GM21786 (cell line): ENCODE measurements around the gene TFEC.
"Not testable (repeated sequence)": the region's sequence is repeated elsewhere in the genome, so short reads cannot be mapped to it uniquely, and the experiment has no call there.

ENCODE experiments used
- ATAC-seq: cut with Tn5 transposase; IDR thresholded peaks from one replicate; pipeline ENCODE4 v1.9.1; 2021; ENCODE audit not compliant: unreplicated experiment

The TFEC gene

GRCh38 chr7:116030651-116031276 is at the start of gene TFEC:
Gene TFEC, minus strand, starts transcription at chr7:116030763. Its CDS starts 46,322 bp downstream, at chr7:115984441.
- no peak for ATAC-seq

GRCh38 chr7:116075351-116076145 is 45.0 kb upstream of the TFEC start:
- ATAC-seq: no peak

GRCh38 chr7:116071629-116072028 is 41.1 kb upstream of the TFEC start:
- no peak for ATAC-seq

- ATAC-seq: no peak
These were observed 33.6 kb upstream of the TFEC start for GRCh38 chr7:116064179-116064578.

- no peak for ATAC-seq
These were observed 32.1 kb upstream of the TFEC start for GRCh38 chr7:116062666-116063065.

GRCh38 chr7:116052006-116052405 is 21.4 kb upstream of the TFEC start:
- ATAC-seq: no peak

GRCh38 chr7:116047261-116047660 is 16.7 kb upstream of the TFEC start:
- ATAC-seq: not testable (repeated sequence)

GRCh38 chr7:116045532-116045931 is 15.0 kb upstream of the TFEC start:
- no peak for ATAC-seq

GRCh38 chr7:116041615-116042014 is 11.1 kb upstream of the TFEC start:
- peak; percentile 95 for ATAC-seq

- no peak for ATAC-seq
These were observed 6.8 kb upstream of the TFEC start for GRCh38 chr7:116037401-116037800.

GRCh38 chr7:116034411-116034810 is 3.8 kb upstream of the TFEC start:
- ATAC-seq: no peak

GRCh38 chr7:116032886-116033285 is 2.3 kb upstream of the TFEC start:
- no peak for ATAC-seq

GRCh38 chr7:116028787-116029186 is 1.8 kb downstream of the TFEC start:
- peak; percentile 63 for ATAC-seq

- ATAC-seq: no peak
These were observed 2.8 kb downstream of the TFEC start for GRCh38 chr7:116027786-116028185.

GRCh38 chr7:116024826-116025809 is 5.4 kb downstream of the TFEC start:
- no peak for ATAC-seq

GRCh38 chr7:116021237-116021636 is 9.3 kb downstream of the TFEC start:
- ATAC-seq: peak; percentile 70

- ATAC-seq: no peak
These were observed 11.8 kb downstream of the TFEC start for GRCh38 chr7:116018731-116019130.

- ATAC-seq: no peak
These were observed 16.9 kb downstream of the TFEC start for GRCh38 chr7:116013675-116014074.

- no peak for ATAC-seq
These were observed 19.0 kb downstream of the TFEC start for GRCh38 chr7:116011584-116011983.

- ATAC-seq: not testable (repeated sequence)
These were observed 25.8 kb downstream of the TFEC start for GRCh38 chr7:116004762-116005161.

GRCh38 chr7:115997221-115997620 is 33.3 kb downstream of the TFEC start:
- no peak for ATAC-seq
